OCI-LY7 (cell line): ENCODE measurements around the gene SLMAP.

Source experiments
- EZH2phosphoT487 ChIP-seq: fragments of 200-600 bp; sonication (generic); IDR thresholded peaks from 2 replicates; pipeline ENCODE4 v1.6.1; 2018; ENCODE audit warnings: low read depth, borderline replicate concordance, mild to moderate bottlenecking, mixed run types, antibody characterized with exemption, low read length, moderate library complexity, mixed read lengths
- TF ChIP-seq, protein P1 (sequence below): fragments of 200-600 bp; sonication (generic); conservative IDR thresholded peaks from 2 replicates; pipeline ENCODE4 v1.5.1; 2014; ENCODE audit warnings: mild to moderate bottlenecking, antibody characterized with exemption, low read length, moderate library complexity, mixed read lengths

DNA sequence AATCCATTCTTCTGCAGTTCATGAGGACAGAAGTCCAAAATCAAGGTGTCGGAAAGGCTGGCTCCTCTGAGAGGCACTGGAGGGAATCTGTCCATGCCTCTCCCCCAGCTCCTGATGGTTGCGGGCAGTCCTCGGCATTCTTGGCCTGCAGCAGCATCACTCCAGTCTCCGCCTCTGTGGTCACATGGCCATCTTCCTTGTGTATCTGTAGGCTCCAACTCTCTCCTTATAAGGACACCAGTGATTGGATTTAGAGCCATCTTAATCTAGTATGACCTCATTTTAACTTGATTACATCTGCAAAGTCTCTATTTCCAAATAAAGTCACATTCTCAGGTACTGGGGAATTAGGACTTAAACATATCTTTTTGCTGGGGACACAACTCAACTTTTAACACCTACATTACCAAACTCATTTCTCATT is 196.1 kb downstream of the SLMAP start:
- TF ChIP-seq, protein P1, sequence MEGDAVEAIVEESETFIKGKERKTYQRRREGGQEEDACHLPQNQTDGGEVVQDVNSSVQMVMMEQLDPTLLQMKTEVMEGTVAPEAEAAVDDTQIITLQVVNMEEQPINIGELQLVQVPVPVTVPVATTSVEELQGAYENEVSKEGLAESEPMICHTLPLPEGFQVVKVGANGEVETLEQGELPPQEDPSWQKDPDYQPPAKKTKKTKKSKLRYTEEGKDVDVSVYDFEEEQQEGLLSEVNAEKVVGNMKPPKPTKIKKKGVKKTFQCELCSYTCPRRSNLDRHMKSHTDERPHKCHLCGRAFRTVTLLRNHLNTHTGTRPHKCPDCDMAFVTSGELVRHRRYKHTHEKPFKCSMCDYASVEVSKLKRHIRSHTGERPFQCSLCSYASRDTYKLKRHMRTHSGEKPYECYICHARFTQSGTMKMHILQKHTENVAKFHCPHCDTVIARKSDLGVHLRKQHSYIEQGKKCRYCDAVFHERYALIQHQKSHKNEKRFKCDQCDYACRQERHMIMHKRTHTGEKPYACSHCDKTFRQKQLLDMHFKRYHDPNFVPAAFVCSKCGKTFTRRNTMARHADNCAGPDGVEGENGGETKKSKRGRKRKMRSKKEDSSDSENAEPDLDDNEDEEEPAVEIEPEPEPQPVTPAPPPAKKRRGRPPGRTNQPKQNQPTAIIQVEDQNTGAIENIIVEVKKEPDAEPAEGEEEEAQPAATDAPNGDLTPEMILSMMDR, result no peak
- TF ChIP-seq EZH2phosphoT487, result no peak
